DOHH2 (cell line): ENCODE measurements around the gene FRRS1L.

Experiments
- CTCF ChIP-seq: fragments of 200-600 bp; sonication (generic); IDR thresholded peaks from one replicate; pipeline ENCODE4 v1.5.1; 2014; ENCODE audit warnings: antibody characterized with exemption, mild to moderate bottlenecking, low read depth, low read length; ENCODE audit not compliant: poor library complexity, severe bottlenecking
- EZH2phosphoT487 ChIP-seq: fragments of 200-600 bp; sonication (generic); IDR thresholded peaks from 2 replicates; pipeline ENCODE4 v1.6.1; 2017; ENCODE audit warnings: borderline replicate concordance, mild to moderate bottlenecking, antibody characterized with exemption, low read length, moderate library complexity, mixed read lengths

- TF ChIP-seq CTCF (no peak), EZH2phosphoT487 (no peak)
Measured at GRCh38 chr9:109088221-109088620, 78.8 kb downstream of the FRRS1L start.
